ENCODE measurements around the gene KRT86.

The KRT86 gene

DNA sequence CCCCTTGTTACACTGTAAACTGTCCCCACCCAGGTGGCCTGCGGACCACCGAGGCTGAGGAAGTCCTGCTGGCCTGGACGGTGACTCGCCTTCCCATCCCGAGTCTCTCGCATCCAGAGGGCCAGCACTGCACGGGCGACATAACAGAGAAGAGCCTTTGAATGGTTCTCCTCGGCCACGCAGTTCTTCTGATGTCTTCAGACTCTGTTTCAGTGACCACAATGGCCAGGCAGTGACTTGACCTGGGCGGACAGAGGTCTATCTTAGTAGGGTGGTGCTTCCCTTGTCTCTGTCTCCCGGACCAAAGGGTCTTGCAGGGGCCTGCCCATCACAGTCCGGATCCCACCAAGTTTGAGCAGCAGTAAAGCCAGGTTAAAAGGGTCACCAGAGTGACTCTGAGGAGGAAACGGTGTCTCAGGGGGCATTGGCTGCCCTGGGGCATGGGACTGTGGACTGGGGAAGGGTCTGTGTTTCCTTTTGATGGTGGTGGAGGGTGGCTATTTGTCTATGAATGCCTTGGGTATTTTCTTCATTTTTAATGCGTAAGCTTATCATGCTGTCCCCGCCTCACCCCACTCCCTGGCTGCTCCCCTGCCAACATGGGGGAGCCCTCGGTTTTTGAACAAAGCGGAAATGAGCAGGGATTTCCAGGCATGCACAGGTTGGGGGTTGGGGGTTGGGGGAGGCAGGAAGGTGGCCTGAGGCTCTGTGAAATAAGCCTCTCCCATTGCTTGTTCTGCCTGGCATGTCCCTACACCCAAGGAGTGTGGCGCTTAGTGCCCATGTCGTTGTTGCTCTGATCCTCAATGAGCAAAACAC is 82.5 kb downstream of the KRT86 start:
- DNase-seq: no peak

Measured in C1 segment of cervical spinal cord (tissue), 14 donors.